Cardiac muscle cell (in vitro differentiated cells and primary cell): Measurements from ENCODE around the gene CAMKK2. TPM values are rescaled to one million over a fixed set of nuclear protein-coding genes. Genes with fewer than 3 reads are reported as not detected.
"Not testable (repeated sequence)": the region's sequence is repeated elsewhere in the genome, so short reads cannot be mapped to it uniquely, and the experiment has no call there.

Experiments used
- DNase-seq, 2 donors: peaks; one replicate each; pipeline versions ENCODE4 v3.0.0 to v3.0.0-alpha.2; 2010 to 2017; ENCODE audit warnings: low read depth in 1 of 2, low spot score in 1 of 2
- H3K27ac ChIP-seq: fragments of 200-600 bp; sonication (generic); 2 replicates; pipeline ENCODE4 v1.5.1; 2016
- H3K27me3 ChIP-seq: fragments of 200-600 bp; sonication (generic); 2 replicates; pipeline ENCODE4 v1.6.0; 2016; ENCODE audit warnings: control low read depth
- H3K36me3 ChIP-seq: fragments of 200-600 bp; sonication (generic); 2 replicates; pipeline ENCODE4 v1.5.1; 2016; ENCODE audit warnings: control low read depth
- H3K4me1 ChIP-seq: fragments of 200-600 bp; sonication (generic); 2 replicates; pipeline ENCODE4 v1.8.1; 2017; ENCODE audit warnings: low read depth, mild to moderate bottlenecking, mixed run types
- H3K4me3 ChIP-seq: fragments of 200-600 bp; sonication (generic); 2 replicates; pipeline ENCODE4 v1.5.1; 2016; ENCODE audit warnings: mild to moderate bottlenecking
- H3K9me3 ChIP-seq: fragments of 200-600 bp; sonication (generic); 2 replicates; pipeline ENCODE4 v1.5.1; 2017; ENCODE audit warnings: low read depth, mild to moderate bottlenecking, control low read depth
- polyA plus RNA-seq: library from polyadenylated mRNA; unstranded; fragments of >200 nt; fragmentation: Nextera tagmentation; extraction: Ambion mirVana; gene quantifications from 2 replicates; pipeline ENCODE4 v1.2.1, GENCODE V29; 2016
- total RNA-seq: library from RNA; depleted of rRNA; stranded (reverse); fragments of >200 nt; gene quantifications from 2 replicates; pipeline ENCODE4 v1.2.3, GENCODE V29; 2016
- TF ChIP-seq, protein P1 (sequence below): IDR thresholded peaks from 2 replicates; pipeline ENCODE4 v1.5.1; 2012; ENCODE audit warnings: low read depth, mild to moderate bottlenecking, low read length

The CAMKK2 gene
- total and polyA plus RNA-seq, 2 experiments from 2014 or later, result 18.6 to 22.9 TPM

DNA sequence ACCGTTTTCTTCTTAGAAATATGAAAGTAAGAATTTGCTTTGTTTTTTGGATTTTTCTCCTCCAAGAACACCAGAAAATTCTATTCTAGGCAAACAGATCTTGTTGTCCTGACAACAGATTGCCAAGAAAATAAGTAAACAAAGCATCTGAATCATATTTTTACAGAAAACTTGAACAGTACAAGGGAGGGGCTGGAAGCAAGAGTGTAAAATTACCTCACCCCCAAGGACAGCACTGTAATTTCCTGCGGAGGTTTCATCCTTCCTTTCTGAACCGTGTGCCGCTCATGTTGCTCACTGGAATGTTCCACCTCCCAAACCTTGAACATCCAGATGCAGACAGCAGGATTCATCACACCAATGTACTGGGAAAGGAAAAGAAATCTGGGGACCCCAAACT, 5.4 kb upstream of the CAMKK2 start:
- Histone ChIP-seq H3K4me3 (no peak overlapping the region), H3K27me3 (no peaks in the 10 kb centered on the region), H3K9me3 (no peaks in the 10 kb centered on the region), H3K36me3 (no peaks in the 10 kb centered on the region), H3K27ac (no peak overlapping the region), H3K4me1 (no peaks in the 10 kb centered on the region)
- TF ChIP-seq, protein P1, sequence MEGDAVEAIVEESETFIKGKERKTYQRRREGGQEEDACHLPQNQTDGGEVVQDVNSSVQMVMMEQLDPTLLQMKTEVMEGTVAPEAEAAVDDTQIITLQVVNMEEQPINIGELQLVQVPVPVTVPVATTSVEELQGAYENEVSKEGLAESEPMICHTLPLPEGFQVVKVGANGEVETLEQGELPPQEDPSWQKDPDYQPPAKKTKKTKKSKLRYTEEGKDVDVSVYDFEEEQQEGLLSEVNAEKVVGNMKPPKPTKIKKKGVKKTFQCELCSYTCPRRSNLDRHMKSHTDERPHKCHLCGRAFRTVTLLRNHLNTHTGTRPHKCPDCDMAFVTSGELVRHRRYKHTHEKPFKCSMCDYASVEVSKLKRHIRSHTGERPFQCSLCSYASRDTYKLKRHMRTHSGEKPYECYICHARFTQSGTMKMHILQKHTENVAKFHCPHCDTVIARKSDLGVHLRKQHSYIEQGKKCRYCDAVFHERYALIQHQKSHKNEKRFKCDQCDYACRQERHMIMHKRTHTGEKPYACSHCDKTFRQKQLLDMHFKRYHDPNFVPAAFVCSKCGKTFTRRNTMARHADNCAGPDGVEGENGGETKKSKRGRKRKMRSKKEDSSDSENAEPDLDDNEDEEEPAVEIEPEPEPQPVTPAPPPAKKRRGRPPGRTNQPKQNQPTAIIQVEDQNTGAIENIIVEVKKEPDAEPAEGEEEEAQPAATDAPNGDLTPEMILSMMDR, result no peak
- no peak for DNase-seq

DNA sequence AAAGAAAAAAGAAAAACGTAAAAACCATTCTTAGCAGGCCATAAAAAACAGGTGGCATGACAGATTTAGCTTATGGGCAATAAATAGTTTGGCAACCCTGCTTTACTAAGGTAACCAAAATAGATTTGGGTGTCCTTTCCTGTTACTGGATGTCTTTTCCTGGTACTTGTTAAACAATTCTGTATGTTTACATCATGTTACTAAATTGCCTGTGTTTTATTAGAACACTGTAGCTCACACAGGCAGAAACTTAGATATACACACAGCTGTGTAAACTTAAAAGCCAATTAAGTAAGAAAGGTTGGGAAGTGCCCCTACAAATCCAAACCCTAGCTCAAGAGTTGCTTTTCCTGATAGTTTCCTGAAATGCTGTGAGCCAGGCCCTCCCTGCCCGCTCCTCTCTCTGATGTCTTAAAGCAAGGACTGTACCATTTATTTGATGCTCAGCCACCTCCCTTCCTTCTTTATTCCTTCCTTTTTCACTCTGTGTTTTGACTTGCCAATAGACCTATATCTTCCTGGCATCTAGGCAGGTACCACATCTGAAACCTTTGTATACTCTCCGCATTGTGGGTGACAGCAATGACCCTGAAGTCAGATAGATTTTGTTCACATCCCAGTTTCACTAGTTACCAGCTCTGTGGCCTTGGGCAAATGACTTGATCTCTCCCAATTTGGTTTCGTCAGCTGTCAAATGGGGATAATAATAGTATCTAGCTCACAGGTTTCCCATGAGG, 3.7 kb upstream of the CAMKK2 start:
- Histone ChIP-seq H3K27ac (no peak overlapping the region), H3K9me3 (no peaks in the 10 kb centered on the region), H3K4me1 (no peaks in the 10 kb centered on the region), H3K27me3 (no peaks in the 10 kb centered on the region), H3K36me3 (no peaks in the 10 kb centered on the region), H3K4me3 (no peak overlapping the region)
- TF ChIP-seq, protein P1, result no peak
- DNase-seq, result no peak

DNA sequence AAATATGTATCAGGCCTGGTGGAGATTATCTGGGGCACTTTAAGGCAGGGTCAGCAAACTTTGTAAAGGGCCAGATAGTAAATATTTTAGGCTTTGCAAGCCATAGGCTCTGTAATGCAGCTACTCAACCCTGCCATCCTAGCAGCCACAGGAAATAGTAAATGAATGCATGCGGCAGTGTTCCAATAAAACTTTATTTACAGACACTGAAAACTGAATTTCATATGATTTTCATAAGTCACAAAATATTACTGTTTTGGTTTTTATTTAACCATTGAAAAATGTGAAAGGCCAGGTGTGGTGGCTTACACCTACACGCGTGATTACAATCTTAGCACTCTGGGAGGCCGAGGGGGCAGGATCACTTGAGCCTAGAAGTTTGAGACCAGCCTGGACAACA, 3.2 kb upstream of the CAMKK2 start:
- Histone ChIP-seq H3K4me1 (no peaks in the 10 kb centered on the region), H3K27me3 (no peaks in the 10 kb centered on the region), H3K9me3 (no peaks in the 10 kb centered on the region), H3K4me3 (no peak overlapping the region), H3K36me3 (no peaks in the 10 kb centered on the region), H3K27ac (no peak overlapping the region)
- TF ChIP-seq, protein P1, result no peak
- no peak for DNase-seq

DNA sequence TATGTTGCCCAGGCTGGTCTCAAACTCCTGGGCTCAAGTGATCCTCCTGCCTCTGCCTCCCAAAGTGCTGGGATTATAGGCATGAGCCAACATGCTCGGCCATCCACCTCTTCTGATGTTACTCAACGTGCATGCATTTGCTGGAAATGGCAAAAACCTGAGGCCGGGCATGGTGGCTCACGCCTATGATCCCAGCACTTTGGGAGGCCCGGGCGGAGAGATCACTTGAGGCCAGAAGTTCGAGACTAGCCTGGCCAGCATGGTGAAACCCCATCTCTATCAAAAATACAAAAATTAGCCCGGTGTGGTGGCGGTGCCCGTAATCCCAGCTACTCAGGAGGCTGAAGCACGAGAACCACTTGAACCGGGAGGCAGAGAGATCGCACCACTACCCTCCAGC, 1.9 kb upstream of the CAMKK2 start:
- not testable (repeated sequence) for DNase-seq, H3K27ac ChIP-seq, H3K4me3 ChIP-seq, H3K9me3 ChIP-seq, H3K27me3 ChIP-seq, H3K36me3 ChIP-seq, H3K4me1 ChIP-seq

DNA sequence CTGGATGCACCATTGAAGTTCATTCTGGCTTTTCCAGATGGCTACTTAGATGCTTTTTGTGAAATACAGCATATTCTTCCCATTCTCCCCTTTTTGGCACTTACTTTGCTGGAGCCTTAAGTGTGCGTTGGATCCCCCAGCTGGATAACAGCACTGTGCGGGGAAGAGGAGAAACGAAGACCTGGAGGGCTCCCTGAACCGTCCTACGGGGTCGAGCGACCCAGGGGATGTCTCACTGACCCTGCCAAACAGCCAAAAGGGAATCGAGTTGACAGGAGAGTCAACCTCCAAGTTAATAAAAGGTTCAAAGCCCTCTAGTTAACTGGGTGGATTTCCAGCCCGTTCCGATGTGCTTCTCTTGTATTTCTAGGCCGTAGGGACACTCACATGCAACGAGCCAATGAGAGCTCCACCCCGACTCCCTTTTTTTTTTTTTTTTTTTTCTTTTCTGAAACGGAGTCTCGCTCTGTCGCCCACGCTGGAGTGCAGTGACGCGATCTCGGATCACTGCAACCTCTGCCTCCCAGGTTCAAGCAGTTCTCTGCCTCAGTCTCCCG, 1.0 kb upstream of the CAMKK2 start:
- H3K27ac ChIP-seq, result peak overlapping the region; percentile 6
- H3K27me3 ChIP-seq, result no peaks in the 10 kb centered on the region
- H3K4me3 ChIP-seq, result peak overlapping the region; percentile 58
- H3K4me1 ChIP-seq, result no peaks in the 10 kb centered on the region
- peak; percentile 39 to 43 for DNase-seq
- H3K9me3 ChIP-seq, result no peaks in the 10 kb centered on the region
- no peaks in the 10 kb centered on the region for H3K36me3 ChIP-seq
- TF ChIP-seq, protein P1, result no peak
